Subcutaneous adipose tissue (tissue), 4 donors: Measurements from ENCODE around the gene EMX1. TPM values are rescaled to one million over a fixed set of nuclear protein-coding genes. Genes with fewer than 3 reads are reported as not detected.

ENCODE experiments used
- CTCF ChIP-seq: fragments of 450-650 bp; IDR thresholded peaks from one replicate; pipeline ENCODE4 v1.5.1; 2016; ENCODE audit warnings: low read depth, mild to moderate bottlenecking, control low read depth, antibody characterized with exemption, moderate library complexity
- total RNA-seq, 4 donors: library from RNA; depleted of rRNA; stranded (reverse); fragments of >200 nt; gene quantifications; one replicate each; pipeline ENCODE4 v1.1.0, GENCODE V29; 2016

Gene EMX1
- not detected for total RNA-seq

GRCh38 chr2:72917138-72917876, at the start of gene EMX1:
TSS of gene EMX1 (plus strand) at chr2:72917519. CDS start at chr2:72917853, 334 bp downstream.
- no peak for TF ChIP-seq CTCF

GRCh38 chr2:72871060-72871459, 46.3 kb upstream of the EMX1 start:
- TF ChIP-seq CTCF: no peak

GRCh38 chr2:72871880-72872279, 45.4 kb upstream of the EMX1 start:
- TF ChIP-seq CTCF: no peak

- no peak for TF ChIP-seq CTCF
Observed at GRCh38 chr2:72883356-72883962, 33.9 kb upstream of the EMX1 start.

GRCh38 chr2:72886505-72887031, 30.8 kb upstream of the EMX1 start:
- no peak for TF ChIP-seq CTCF

- no peak for TF ChIP-seq CTCF
Observed at GRCh38 chr2:72887032-72887739, 30.1 kb upstream of the EMX1 start, which contains the start of gene SPR. TSS of gene SPR (plus strand) at chr2:72887408. CDS start at chr2:72887433, 25 bp downstream.

GRCh38 chr2:72887740-72888437, 29.4 kb upstream of the EMX1 start:
- TF ChIP-seq CTCF: no peak
